Stimulated activated CD8-positive, alpha-beta memory T cell treated with anti-CD3 and anti-CD28 coated beads, Interleukin-12 subunit alpha, Interleukin-12 subunit beta, amount 100 ng/mL, for 24 hours (primary cell): Measurements from ENCODE around the gene BPIFA1.

Experiments
- DNase-seq: peaks from one replicate; pipeline ENCODE4 v3.0.0-alpha.2; 2020; ENCODE audit errors: extremely low read depth

BPIFA1 gene

DNA sequence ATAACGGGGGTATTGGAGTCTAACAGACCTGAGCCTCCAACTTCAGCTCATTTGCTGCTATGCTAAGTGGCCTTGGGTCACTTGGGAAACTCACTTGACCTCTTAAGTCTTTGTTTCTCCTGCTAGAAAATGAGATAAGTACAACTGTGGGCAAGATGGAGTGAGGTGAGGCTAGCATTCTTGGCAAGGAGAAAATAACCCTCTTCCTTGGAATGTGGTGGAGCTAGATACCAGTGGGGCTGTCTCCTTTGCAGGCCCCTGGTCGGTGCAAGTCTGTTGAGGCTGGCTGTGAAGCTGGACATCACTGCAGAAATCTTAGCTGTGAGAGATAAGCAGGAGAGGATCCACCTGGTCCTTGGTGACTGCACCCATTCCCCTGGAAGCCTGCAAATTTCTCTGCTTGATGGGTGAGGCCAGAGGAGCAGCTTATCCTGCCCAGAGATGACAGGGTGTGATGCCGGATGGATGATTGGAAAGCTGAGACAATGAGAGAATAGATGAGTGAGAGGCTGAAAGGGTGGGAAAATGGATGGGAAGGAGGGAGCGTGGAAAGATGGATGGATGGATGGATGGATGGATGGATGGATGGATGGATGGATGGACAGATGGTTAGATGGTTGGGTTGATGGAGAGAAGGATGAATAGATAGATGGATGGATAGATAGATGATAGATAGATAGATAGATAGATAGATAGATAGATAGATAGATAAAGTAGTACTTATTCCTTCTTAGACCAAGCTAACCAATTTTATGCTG is 4.4 kb downstream of the BPIFA1 start:
- DNase-seq, result no peak

DNA sequence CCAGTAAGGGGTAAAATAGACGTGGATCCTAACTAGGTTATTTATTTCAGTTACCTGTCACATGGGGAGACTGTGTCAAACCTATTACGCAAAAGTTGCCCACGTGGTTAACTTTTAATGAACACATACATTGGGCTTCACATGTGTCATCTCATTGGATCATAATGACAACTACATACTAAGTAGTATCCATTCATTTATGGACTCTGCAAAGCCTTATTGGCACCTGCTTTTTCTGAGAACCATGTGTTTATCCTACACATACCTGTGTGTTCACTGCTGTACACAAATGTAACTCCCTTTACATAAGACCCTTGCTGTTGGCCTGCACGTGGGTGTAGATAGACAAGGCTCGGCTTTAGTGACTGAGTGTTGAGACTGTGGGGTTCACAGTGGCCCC is 5.1 kb downstream of the BPIFA1 start:
- no peak for DNase-seq

DNA sequence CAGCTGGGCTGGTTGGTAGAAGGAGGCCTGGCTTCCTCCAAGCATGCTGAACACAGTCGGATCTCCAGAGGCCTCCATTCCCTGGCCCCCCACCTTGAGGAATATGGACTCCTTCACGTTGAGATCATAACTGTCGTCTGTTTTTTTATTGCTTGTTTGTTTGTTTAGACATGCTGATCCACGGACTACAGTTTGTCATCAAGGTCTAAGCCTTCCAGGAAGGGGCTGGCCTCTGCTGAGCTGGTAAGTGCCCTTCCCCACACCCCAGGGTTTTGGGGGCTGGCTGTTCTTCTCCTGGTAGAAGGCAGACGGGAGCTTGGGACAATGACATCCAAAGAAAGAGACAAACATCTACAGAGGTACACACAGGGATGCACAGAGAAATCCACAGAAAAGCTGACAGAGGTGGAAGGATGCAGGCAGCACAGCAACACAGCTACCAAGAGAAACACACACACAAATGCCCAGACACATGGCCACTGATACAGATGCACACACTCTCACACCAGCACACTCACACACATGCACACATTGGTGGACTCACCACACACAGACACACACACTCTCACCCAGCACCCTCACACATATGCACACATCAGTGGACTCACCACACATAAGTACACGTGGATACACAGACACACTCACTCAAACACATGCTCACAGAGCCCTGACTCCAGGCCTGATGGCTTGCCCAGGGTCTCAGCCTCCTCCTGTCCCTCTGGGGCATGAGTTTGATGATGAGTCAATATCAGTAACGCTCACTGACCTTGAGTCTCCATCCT is 6.7 kb downstream of the BPIFA1 start:
- DNase-seq, result no peak

DNA sequence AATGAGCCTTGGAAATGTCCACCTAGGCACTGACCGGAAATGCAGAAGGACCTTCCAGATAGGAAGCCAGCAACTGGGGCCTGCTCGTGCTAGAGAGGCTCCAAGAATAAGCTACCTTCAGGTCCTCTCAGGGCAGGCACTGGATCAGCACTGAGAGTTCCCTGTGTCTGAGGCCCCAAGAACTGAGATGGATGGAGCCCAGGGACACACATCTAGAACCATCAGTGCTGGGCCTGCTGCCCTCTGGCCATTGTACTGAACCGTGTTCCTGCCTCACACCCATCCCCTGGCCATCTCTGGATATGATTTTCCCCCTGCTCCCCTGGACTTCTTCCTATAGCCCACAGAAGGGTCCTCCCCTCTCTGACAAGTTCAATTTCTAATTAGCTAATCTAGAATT is 10.3 kb downstream of the BPIFA1 start:
- no peak for DNase-seq

DNA sequence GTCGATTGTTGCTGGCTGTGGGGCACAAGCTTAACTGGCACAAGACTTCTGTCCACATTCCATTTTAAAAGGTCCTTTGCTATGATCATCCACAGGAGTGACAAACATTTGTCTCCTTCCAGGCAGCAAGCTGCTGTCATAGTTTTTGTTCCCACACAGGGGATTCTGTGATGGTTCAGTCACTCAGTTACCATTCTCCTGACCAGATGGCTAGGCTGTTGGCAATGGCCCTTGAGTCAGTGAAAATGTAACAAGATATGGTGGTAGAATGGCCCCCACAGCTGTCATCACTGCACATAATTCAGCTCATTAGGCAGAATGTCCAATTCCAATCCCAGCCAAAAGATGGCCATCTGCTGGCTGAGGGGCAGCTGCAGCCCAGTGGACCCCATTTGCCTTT is 13.7 kb downstream of the BPIFA1 start:
- no peak for DNase-seq

DNA sequence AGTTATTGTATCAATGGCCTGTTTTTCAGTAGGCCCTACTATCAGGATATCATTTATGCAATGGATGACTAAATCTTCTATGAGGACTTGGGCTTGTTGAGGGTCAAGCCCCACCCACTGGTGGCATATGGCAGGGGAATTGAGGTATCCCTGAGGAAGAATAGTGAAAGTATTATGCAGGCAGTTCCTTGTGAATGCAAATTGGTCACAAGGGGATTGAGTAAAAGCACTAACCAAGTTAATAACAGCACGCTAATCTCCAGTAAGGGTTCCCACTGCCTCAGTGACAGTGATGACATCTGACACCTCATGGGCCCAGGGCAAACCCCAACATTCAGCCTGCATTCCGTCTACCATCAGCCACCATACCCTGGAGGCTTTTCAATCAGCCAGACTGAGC is 14.9 kb downstream of the BPIFA1 start:
- no peak for DNase-seq

DNA sequence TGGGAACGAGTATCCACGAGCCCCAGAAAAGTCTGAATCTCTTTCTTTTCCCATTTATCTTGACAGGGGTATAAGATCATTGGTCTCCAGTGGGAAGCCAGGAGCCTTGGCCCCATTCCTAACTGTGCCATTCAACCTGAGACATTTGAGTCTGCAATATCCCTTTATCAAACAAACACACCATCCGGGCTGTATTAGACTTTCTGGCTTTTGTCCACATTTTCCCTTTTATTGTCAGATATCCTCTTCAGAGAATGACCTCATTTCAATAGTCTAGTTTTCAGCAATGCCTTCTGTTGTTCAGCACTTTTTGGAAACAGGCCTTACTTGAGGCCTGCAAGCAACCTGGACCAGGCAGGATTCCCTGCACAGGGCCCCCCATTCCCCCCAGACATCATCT is 15.7 kb downstream of the BPIFA1 start:
- DNase-seq, result no peak

DNA sequence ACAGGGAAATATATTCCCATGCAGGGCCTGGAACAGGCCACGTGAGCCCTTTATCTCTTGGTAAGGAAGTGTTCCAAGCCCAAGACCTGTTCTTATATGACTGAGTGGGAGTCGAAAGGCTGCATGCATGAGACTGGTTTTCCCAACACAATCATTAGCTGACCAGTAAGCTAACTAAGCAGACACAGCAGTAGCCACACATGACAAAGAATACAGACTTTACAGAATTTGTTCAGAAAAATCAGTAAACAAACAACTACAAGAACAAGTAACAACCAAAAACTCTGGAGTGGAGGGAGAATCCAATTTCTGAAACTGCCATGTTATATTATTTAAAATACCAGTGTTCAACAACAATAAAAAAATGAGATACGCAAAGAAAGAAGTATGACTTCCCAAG is 16.7 kb downstream of the BPIFA1 start:
- DNase-seq, result no peak

DNA sequence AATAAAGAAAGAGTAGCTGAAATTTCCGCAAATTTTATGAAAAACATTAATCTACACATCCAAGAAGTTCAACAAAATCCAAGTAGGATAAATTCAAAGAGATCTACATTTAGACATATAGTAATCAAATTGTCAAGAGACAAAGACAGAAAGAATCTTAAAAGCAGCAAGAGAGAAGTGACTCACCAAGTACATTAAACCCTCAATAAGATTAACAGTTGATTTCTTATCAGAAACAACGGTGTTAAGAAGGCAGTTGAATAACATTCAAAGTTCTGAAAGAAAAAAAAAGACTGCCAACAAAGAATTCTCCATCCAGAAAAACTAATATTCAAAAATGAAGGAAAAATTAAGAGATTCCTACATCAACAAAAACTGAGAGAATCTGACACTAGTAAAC is 19.2 kb downstream of the BPIFA1 start:
- no peak for DNase-seq

DNA sequence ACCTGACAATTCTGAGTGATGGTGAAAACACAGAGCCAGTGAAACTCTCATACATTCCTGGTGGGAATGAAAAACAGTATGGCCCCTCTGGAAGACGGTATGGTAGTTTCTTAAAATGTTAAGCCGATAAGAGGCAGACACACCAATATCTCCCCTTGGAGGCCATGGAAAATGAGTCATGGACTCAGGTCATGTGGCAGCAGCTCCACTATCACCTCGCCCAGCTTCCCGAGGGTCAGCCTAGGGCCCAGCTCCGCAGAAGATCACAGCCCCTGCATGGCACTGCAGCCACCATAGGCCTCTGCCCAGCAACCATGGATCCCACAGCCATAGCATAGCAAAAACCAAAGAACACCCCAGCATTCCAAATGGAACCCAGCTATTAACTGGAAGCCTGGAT is 21.4 kb downstream of the BPIFA1 start:
- DNase-seq, result no peak

DNA sequence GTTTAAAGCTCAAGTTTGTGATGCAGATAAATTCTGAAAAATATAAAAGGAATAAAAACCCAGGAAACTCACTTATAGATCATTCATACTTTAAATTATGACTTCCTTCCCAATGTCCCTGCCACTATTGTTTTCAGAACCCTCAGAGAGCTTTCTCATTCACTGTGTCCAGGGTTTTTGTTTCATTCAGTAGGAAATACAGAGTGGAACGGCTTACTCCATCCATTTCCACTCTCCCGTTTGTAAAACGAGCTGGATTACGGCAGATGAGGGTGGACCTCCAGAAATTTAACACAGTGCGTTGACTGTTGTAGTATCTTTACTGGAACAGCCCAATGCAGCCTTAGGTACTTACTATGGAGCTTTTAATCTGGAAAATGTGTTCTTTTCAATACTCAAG is 23.6 kb downstream of the BPIFA1 start:
- DNase-seq, result no peak

DNA sequence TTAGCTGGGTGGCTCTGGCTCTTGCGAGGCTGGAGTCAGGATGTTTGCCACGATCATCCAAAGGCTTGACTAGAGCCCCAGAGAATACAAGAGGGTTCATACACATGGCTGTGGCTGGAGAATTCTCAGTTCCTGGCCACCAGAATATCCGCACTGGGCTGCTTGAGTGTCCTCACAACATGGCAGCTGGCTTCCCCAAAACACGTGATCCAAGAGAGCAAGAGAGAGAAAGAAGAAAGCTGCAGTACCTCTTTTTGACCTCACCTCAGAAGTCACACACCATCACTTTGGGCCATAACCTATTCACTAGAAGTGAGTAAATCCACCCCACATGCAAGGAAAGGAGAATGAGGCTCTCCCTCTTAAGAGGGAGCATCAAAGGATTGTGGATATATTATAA is 25.7 kb downstream of the BPIFA1 start:
- DNase-seq, result no peak

DNA sequence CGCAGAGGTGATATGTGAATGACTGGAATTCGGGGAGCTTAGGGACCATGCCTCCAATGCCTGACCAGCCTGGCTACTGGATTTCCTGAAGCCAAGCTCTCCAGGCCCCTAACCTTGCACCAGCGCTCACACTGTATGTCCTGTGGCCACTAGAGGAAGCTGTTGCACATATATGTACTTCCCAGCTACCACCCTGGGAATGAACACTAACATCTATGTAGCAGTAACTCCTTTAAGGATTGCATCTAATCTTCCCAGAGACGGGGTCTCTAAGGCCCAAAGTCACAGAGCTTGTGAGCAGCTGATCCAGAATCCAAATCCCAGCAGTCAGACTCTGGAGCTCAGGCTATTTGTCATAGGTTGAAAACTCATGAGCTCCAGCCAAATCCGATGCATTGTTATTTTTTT is 26.9 kb downstream of the BPIFA1 start:
- DNase-seq, result no peak

DNA sequence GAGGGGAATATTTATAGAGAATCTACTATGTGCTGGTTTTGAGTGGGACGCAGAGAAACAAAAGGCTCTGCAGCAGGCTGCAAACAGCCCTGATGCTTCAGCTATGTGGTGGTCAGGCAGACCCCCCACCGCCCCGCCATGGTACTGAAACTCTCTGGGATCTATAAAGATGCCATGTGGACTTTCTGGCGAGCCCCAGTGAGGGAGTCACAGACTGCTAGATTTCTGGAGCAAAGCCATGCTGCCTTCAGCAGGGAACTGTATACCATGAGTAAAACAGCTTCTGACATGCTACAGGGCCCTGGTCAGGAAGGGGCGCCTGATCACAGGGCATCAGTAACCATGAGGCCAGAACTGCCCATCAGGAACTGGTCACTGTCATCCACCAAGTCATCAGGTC is 28.0 kb downstream of the BPIFA1 start:
- no peak for DNase-seq

DNA sequence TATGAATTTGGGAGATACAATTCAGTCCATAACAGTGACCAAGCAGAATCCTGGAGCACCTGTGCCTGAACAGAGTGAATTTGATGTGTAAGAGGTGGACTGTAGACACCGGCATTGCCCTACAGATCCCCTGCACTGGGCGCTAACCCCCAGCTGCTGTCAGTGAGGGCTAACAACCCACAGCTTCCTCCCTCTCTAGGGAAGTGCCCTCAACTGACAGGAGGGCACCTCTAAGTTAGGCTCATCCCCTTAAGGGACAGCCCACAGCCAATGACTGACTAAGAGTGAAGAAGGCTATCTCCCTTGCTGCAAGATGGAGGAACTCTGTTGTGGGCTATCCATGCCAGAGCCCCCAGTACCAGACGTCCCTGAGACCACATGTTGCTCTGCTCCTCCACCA is 31.9 kb downstream of the BPIFA1 start:
- no peak for DNase-seq

DNA sequence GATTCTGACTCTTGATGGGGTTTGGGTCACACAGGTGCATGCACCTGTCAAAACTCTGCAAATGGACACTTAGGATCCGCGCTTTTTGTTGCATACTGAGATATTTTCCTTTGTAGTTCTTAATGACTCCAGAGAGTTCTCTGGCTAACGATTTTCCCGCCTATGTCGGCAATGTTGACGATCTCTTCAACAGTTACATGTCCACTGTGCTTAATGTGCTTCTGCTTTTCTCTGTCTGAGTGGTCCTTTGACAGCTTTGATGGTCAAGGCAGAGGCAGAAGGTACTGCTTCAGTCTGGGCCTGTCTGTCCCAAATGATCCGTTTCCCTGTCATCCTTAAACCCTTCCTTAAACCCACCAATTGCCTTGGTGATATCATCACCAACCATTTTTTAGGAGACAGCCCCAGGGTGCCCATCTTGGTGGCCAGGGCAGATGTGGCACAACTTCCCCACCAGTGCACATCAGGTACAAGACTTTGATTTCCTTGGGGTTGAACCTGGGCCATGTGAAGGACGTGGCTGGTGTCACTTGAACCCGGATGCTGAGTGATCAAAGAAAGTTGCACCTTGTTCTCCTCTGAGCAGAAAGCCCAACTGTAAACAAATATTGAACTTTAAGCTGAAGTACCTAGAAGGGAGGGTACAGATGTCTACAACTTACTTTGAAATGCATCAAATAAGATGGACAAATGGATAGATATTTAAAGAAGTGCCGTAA is 36.5 kb downstream of the BPIFA1 start:
- no peak for DNase-seq

DNA sequence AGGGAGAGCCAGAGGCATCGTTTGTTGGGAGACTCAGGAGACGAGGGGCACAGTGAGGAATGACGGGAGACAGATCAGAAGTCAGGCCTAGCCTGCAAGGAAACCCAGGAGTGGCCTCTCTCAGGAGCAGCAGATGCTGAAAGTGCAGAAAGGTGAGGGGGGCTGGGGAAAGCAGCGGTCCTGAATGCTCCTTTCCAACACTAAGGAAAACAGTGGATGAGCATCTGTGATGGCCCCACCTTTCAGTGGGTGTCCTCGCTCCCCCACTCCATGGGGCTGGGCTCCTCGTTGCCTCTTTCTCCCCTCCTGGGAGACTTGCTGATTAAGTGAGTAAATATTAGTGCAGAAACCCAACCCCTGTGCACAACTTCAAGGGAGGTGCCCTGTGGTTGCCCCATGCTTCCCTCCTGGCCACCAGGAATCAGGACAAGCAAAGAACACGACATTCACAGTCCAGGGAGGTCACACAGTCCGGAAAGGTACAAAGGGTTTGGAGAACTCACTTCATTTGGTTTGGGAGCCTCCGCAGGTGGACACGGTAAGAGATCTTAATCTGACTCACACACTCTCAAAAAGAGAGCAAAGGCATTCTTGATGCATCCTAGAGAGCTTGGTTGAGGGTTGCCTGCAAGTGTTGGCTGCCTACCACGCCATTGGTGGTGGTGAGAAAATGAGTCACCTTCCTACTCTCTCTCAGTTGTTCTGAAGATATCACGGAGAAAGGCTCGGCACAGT is 37.5 kb downstream of the BPIFA1 start:
- no peak for DNase-seq

DNA sequence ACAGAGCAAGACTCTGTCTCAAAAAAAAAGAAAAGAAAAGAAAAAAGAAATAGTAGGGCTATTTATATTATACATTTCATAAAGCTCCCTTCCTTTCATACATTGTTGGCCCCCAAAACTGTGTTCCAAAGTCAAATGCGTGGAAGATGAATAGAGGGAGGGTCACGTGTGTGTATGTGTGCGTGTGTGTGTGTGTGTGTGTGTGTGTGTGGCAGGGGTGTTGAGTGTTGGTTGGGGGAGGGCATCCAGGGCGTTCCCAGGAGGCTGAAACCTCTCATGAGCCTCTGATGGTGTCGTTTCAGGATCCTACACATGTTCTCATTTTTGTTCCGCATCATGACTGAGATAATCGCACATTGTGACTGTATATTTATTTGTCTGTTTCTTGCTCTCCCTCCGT is 39.4 kb downstream of the BPIFA1 start:
- DNase-seq, result no peak

DNA sequence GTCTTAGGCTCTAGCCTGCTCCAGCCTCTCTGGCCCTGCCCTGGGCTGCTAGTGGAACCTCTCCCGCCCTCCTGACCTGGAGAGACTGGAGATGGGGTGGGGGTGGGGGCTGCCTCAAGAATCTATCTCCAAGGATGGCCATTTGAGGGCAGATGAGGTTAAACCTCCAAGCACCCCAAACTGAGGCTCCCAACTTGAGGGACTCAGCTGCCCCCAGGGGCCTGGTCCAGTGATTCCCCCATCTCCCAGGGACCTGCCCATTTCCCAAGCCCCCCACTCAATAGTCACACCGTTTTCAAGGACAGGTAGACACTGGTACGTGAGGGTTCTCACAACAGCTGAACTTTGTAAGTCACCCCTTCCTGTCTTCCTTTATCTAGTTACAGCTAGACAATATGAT is 40.1 kb downstream of the BPIFA1 start:
- no peak for DNase-seq

DNA sequence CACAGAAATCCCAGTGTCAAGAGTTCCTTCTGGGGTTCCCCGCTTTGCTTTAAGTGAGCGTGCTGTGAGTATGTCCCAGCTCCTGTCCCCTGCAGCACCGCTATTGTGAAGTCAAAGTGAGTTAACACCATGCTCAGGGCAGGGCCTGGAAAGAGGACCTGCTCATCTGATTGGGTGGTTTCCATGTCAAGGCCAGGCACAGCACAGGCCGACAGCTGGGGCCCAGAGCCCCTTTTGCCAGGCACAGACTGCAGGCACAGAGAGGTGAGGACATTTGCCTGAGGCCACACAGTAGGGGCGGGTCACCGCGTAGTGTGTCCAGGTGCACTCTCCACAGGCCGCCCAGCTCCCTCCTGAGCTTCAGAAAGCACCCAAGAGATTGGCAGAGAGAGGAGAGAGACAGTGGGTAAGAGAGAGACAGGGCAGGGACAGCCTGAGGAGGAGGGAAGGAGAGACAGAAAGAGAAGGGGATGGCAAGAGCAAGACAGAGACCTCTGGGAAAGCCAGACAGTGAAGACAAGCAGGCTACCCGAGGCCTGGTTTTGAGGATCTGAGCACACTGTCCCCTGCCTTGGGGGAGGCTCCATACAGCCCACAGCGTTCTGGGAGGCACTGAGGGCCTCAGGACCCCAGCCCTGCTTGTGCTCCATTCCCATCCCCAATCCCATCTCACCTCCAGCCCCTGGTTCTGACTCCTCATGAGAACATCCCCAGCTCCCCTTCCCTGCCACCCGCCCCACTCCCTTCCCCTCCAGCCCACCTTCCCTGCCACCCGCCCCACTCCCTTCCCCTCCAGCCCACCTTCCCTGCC is 40.7 kb downstream of the BPIFA1 start:
- DNase-seq, result no peak
